Pancreas (tissue), 10 donors: ENCODE data around the gene PRKCH. TPM values are rescaled to one million over a fixed set of nuclear protein-coding genes. Genes with fewer than 3 reads are reported as not detected.
A peak's percentile ranks its signal among the peaks of the same experiment; 100 is the strongest.

Source experiments
- ATAC-seq, 4 donors: fragments of 200-7000 bp; cut with Tn5 transposase; one replicate each; pipeline versions ENCODE4 v1.8.0 to v1.9.1; 2020; ENCODE audit warnings: mild to moderate bottlenecking in 4 of 4, moderate library complexity in 4 of 4
- DNase-seq, 6 donors: peaks; one replicate each; pipeline ENCODE4 v3.0.0-alpha.2; 2020
- FAIRE-seq: peaks from 2 replicates; lab custom pipeline; 2012; peaks lifted over from hg19 to GRCh38; lab: Jason Lieb, UNC
- H3K27ac ChIP-seq, 4 donors: fragments of 200-600 bp; sonication (generic); 1 replicate in 3 of 4; 2 replicates in 1 of 4; pipeline versions ENCODE4 v1.5.0 to v1.8.0; 2020
- H3K27me3 ChIP-seq, 4 donors: fragments of 200-600 bp; one replicate each; pipeline ENCODE4 v1.8.0; 2021
- H3K36me3 ChIP-seq, 3 donors: fragments of 200-600 bp; sonication (generic) in 1 of 3; one replicate each; pipeline versions ENCODE4 v1.5.0 to v1.8.0; 2020 to 2021
- H3K4me1 ChIP-seq, 3 donors: fragments of 200-600 bp; one replicate each; pipeline ENCODE4 v1.8.0; 2021
- H3K4me3 ChIP-seq, 4 donors: fragments of 200-600 bp; sonication (generic) in 2 of 4; one replicate each; pipeline versions ENCODE4 v1.5.0 to v1.8.0; 2020 to 2021
- H3K9me3 ChIP-seq, 4 donors: fragments of 200-600 bp; one replicate each; pipeline ENCODE4 v1.8.0; 2021
- WGBS, 2 donors: extraction: QIAGEN DNeasy Blood & Tissue Kit; methylation state at CpG; one replicate each; pipeline ENCODE4 v1.1.7; 2013; 5-methylcytosine and 5-hydroxymethylcytosine counted together
- intact Hi-C, 3 donors: fragments of 100-400 bp; cut with DNase I; formaldehyde crosslinking; loops; one replicate each; pipeline versions ENCODE4 v1.11.1 to v1.14.2; 2022
- polyA plus RNA-seq, 2 donors: library from polyadenylated mRNA; stranded (reverse); fragments of 200-250 nt; gene quantifications; one replicate each; pipeline ENCODE4 v1.2.3, GENCODE V29; 2013
- total RNA-seq, 6 donors: library from RNA; stranded (reverse); fragmentation: NEBNext Ultra II Directional in 4 of 6; extraction: Animal tissue kit (Norgen Biotek cat#: 25700) in 4 of 6; gene quantifications; one replicate each; pipeline versions ENCODE4 v1.2.1 to v1.2.4, GENCODE V29; 2021 to 2023
- TF ChIP-seq, protein P1 (sequence below), 4 donors: fragments of 200-600 bp; sonication (generic) in 3 of 4; IDR thresholded peaks; one replicate each; pipeline versions ENCODE4 v1.5.0 to v1.8.0; 2021; ENCODE audit warnings: antibody characterized with exemption in 4 of 4
- donor health status: healthy with polysubstance abuse.
- donor health status: DM: no; HTN: no; CAD: no; lungs with moderate emphysema.
- donor health status: DM: no; HTN: no; CAD: no.
- donor health status: control.
- donor health status: control.
- donor health status: Bipolar disorder and iron deficiency.
- donor health status: DM: yes; HTN: yes; CAD: no.
- donor health status: DM: no; HTN: no; CAD: no.
- donor health status: DM: no; HTN: no; CAD: no.
- donor health status: DM: yes; HTN: yes; CAD: no.

The PRKCH gene
- total and polyA plus RNA-seq, 8 donors: 3.6 to 16.9 (median 8.9) TPM

DNA sequence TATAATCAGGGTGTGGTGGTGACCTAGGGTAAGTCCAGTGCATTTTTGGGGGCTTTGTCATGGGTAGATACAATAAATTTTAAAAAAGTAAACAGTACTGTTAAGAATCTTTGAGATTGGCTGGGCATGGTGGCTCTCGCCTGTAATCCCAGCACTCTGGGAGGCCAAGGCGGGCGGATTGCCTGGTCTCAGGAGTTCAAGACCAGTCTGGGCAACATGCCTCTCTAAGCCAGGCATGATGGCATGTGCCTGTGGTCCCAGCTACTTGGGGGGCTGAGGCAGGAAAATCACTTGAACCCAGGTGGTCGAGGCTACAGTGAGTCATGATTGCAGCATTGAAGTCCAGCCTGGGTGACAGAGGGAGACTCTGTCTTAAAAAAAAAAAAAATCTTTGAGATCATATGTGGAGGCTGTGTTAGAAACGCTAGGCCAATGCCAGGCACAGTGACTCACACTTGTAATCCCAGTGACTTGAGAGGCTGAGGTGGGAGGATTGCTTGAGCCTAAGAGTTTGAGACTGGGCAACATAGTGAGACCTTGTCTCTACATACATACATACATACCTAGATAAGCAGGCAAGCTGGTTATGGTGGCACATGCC, 67.7 kb downstream of the PRKCH start:
- H3K36me3 ChIP-seq: no peaks in the 10 kb centered on the region
- H3K27me3 ChIP-seq: no peaks in the 10 kb centered on the region
- peak in 1 of 4 donors; percentile 18 for ATAC-seq
- H3K4me1 ChIP-seq: no peaks in the 10 kb centered on the region
- H3K4me3 ChIP-seq: no peak overlapping the region
- FAIRE-seq: no peak
- 92 to 95% methylated on average over 5 of the region's 5 CpGs for WGBS, 2 donors
- intact Hi-C loops: no loop called here
- no peak overlapping the region for H3K27ac ChIP-seq
- TF ChIP-seq, protein P1, sequence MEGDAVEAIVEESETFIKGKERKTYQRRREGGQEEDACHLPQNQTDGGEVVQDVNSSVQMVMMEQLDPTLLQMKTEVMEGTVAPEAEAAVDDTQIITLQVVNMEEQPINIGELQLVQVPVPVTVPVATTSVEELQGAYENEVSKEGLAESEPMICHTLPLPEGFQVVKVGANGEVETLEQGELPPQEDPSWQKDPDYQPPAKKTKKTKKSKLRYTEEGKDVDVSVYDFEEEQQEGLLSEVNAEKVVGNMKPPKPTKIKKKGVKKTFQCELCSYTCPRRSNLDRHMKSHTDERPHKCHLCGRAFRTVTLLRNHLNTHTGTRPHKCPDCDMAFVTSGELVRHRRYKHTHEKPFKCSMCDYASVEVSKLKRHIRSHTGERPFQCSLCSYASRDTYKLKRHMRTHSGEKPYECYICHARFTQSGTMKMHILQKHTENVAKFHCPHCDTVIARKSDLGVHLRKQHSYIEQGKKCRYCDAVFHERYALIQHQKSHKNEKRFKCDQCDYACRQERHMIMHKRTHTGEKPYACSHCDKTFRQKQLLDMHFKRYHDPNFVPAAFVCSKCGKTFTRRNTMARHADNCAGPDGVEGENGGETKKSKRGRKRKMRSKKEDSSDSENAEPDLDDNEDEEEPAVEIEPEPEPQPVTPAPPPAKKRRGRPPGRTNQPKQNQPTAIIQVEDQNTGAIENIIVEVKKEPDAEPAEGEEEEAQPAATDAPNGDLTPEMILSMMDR (IDR thresholded peaks at IDR 0.05): no peak
- no peak for DNase-seq
- H3K9me3 ChIP-seq: no peaks in the 10 kb centered on the region

DNA sequence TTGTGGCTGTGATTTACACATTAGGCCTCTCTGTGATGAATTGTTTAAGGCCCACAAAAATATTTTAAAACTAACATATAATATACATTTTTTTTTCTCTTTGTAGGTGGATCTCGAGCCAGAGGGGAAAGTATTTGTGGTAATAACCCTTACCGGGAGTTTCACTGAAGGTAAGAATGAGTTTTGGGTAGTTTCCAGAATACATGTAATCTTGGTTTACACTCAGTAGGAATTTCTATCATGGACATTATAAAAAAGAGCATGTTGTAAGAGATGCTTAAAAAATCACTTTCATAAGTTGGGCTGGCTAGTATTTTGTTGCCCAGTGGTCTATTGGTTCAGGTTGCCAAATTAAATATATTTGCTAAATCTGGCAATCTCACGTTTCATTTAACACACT, 69.7 kb downstream of the PRKCH start:
- Histone ChIP-seq H3K27ac (no peak overlapping the region), H3K27me3 (no peaks in the 10 kb centered on the region), H3K4me1 (peaks cover 0 to 3% (median 0%) of the 10 kb centered on the region in 3 donors), H3K36me3 (no peaks in the 10 kb centered on the region), H3K9me3 (no peaks in the 10 kb centered on the region), H3K4me3 (no peak overlapping the region)
- WGBS, 2 donors: 78 to 84% methylated on average over 3 of the region's 3 CpGs
- TF ChIP-seq, protein P1 (IDR thresholded peaks at IDR 0.05): no peak
- ATAC-seq (no peak), DNase-seq (no peak), FAIRE-seq (no peak)
- intact Hi-C loops: no loop called here

DNA sequence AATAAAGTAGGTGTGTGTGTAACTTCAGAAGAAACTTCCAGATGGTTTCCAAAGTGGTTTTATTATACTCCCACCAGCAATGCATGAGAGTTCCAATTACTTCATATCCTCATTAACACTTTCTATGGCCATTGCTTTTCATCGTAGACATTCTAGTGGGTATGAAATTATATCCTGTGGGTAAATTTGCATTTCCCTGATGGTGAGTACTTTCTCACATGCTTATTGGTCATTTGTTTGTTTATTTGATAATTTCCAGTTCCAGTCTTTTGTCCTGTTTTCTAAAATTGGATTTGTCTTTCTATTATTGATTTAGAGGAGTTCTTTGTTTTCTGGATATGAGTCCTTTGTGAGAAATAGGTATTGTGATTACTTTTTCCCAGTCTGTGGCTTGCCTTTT, 70.9 kb downstream of the PRKCH start:
- no peak for FAIRE-seq
- no peak for DNase-seq
- H3K27ac ChIP-seq: no peak overlapping the region
- no peaks in the 10 kb centered on the region for H3K36me3 ChIP-seq
- 86 to 93% methylated on average over 1 of the region's 1 CpG for WGBS, 2 donors
- peaks cover 0 to 3% (median under 1%) of the 10 kb centered on the region in 3 donors for H3K4me1 ChIP-seq
- no peak overlapping the region for H3K4me3 ChIP-seq
- H3K9me3 ChIP-seq: no peaks in the 10 kb centered on the region
- TF ChIP-seq, protein P1 (IDR thresholded peaks at IDR 0.05): no peak
- intact Hi-C loops: no loop called here
- no peaks in the 10 kb centered on the region for H3K27me3 ChIP-seq
- no peak for ATAC-seq

DNA sequence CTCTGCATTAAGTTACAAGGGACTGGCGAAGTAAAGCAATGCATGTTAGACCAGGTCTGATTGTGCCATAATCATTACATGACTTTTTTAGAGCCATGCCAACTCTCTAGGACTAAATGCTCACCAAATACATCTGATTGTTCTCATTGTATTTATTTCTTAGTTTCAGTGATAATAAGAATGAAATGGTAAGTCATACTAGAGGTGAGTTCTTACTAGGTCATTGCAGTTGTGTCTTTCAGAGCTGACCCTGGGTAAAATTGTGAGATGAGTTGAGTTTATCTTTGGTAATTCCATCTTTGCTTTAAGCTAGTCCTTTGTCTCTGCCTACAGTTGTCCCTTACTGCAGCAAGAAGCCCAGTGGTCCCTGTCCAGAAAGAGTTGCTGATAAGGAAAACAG, 73.2 kb downstream of the PRKCH start:
- DNase-seq (no peak), ATAC-seq (no peak), FAIRE-seq (no peak)
- H3K36me3 ChIP-seq: no peaks in the 10 kb centered on the region
- TF ChIP-seq, protein P1 (IDR thresholded peaks at IDR 0.05): no peak
- no peaks in the 10 kb centered on the region for H3K9me3 ChIP-seq
- peaks cover 0 to 8% (median 4%) of the 10 kb centered on the region in 3 donors for H3K4me1 ChIP-seq
- H3K27me3 ChIP-seq: no peaks in the 10 kb centered on the region
- WGBS, 2 donors: 88 to 91% methylated on average over 1 of the region's 1 CpG
- intact Hi-C loops: no loop called here
- H3K27ac ChIP-seq: no peak overlapping the region
- H3K4me3 ChIP-seq: no peak overlapping the region

DNA sequence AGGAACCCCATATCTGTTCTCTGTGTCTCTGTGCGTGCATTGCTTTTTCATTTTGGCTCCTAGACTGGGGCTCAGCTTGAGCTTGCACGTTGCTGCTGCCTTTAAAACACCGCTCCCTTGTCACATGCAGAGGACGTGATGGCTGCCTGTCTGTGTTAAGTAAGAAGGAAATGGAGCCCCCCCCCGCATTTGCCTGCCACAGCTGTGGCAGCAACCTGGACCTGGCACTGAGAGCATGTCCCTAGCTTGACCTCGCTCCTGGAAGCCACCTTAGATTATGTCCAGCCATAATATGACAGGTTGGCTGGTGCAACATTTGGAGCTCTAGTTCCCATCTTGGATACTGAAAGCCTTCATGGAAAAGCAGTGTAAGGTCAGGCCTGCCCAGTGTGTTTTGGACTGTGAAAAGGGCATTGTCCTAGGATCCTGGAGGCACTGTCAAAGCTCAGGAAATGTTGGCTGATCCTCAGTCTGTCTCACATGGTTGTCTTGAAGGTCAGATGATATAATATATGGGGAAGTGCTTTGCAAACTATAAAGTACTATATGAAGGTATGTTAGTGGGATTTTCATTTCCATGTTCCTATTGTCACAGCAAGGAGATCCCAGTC, 73.8 kb downstream of the PRKCH start:
- DNase-seq (no peak), FAIRE-seq (no peak), ATAC-seq (no peak)
- Histone ChIP-seq H3K9me3 (no peaks in the 10 kb centered on the region), H3K4me3 (no peak overlapping the region), H3K27me3 (no peaks in the 10 kb centered on the region), H3K4me1 (peaks cover 0 to 8% (median 4%) of the 10 kb centered on the region in 3 donors), H3K27ac (no peak overlapping the region), H3K36me3 (no peaks in the 10 kb centered on the region)
- TF ChIP-seq, protein P1 (IDR thresholded peaks at IDR 0.05): no peak
- 75 to 79% methylated on average over 6 of the region's 6 CpGs for WGBS, 2 donors
- intact Hi-C loops: no loop called here
